T-helper 9 cell (primary cell): Measurements from ENCODE around the gene LCMT1.
A peak's percentile ranks its signal among the peaks of the same experiment; 100 is the strongest.
"Not testable (repeated sequence)": the region's sequence is repeated elsewhere in the genome, so short reads cannot be mapped to it uniquely, and the experiment has no call there.

Source experiments
- DNase-seq: peaks from one replicate; pipeline ENCODE4 v3.0.0-alpha.2; 2020

LCMT1 gene

GRCh38 chr16:25095636-25096035 is 15.9 kb upstream of the LCMT1 start:
- DNase-seq: no peak

- DNase-seq: no peak
These were observed 14.1 kb upstream of the LCMT1 start for GRCh38 chr16:25097276-25097975.

- DNase-seq: no peak
These were observed 11.0 kb upstream of the LCMT1 start for GRCh38 chr16:25100511-25100910.

- peak; percentile 62 for DNase-seq
These were observed 4.7 kb upstream of the LCMT1 start for GRCh38 chr16:25106567-25107465.

- DNase-seq: no peak
These were observed 4.1 kb upstream of the LCMT1 start for GRCh38 chr16:25107466-25107792.

GRCh38 chr16:25108054-25108453 is 3.5 kb upstream of the LCMT1 start:
- DNase-seq: no peak

GRCh38 chr16:25109643-25110042 is 1.9 kb upstream of the LCMT1 start:
- DNase-seq: no peak

GRCh38 chr16:25110387-25110947 is 1.1 kb upstream of the LCMT1 start:
- no peak for DNase-seq

GRCh38 chr16:25114121-25114520 is 2.6 kb downstream of the LCMT1 start:
- DNase-seq: no peak

GRCh38 chr16:25118851-25119578 is 7.5 kb downstream of the LCMT1 start:
- no peak for DNase-seq

GRCh38 chr16:25121824-25122600 is 10.5 kb downstream of the LCMT1 start:
- DNase-seq: no peak

GRCh38 chr16:25124503-25124902 is 13.0 kb downstream of the LCMT1 start:
- no peak for DNase-seq

GRCh38 chr16:25126086-25126666 is 14.6 kb downstream of the LCMT1 start:
- DNase-seq: not testable (repeated sequence)

- DNase-seq: no peak
These were observed 15.3 kb downstream of the LCMT1 start for GRCh38 chr16:25126820-25127232.

GRCh38 chr16:25132751-25133150 is 21.2 kb downstream of the LCMT1 start:
- DNase-seq: not testable (repeated sequence)

GRCh38 chr16:25134166-25134700 is 22.7 kb downstream of the LCMT1 start:
- no peak for DNase-seq

GRCh38 chr16:25135254-25135878 is 23.8 kb downstream of the LCMT1 start:
- DNase-seq: no peak

GRCh38 chr16:25138130-25138529 is 26.6 kb downstream of the LCMT1 start:
- no peak for DNase-seq

GRCh38 chr16:25140459-25140858 is 28.9 kb downstream of the LCMT1 start:
- no peak for DNase-seq

- no peak for DNase-seq
These were observed 30.1 kb downstream of the LCMT1 start for GRCh38 chr16:25141648-25142047.

GRCh38 chr16:25143928-25144327 is 32.4 kb downstream of the LCMT1 start:
- no peak for DNase-seq
